Measurements from ENCODE around the gene MYEF2. TPM values are rescaled to one million over a fixed set of nuclear protein-coding genes. Genes with fewer than 3 reads are reported as not detected.

Gene MYEF2
- total and polyA plus RNA-seq, 7 experiments from 2014 or later = 1.4 to 29.1 (median 17.8) TPM

DNA sequence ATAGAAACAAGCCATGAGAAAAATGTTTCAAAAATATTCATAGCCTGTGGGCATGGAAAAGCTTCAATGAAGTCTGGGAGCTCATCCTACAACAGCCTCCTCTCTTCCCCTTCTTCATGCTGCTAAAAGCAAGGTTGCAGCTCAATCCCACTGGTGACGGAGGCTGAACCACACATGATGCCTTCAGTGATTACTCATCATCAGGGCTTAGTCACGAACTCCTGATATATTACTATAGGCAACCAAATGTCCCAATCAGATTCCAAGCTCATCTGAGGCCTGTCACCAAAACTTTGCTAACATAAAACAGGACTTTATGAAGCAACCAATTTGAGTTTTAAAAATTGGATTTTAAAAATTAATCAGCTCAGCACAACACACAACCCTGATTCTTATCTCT, 81.3 kb downstream of the MYEF2 start:
- Histone ChIP-seq H3K4me1 (ENCODE audit: control insufficient read depth in 2 of 2, insufficient read depth in 2 of 2, low read length in 2 of 2) (no peaks in the 10 kb centered on the region), H3K36me3 (ENCODE audit: control insufficient read depth in 2 of 3, insufficient read depth in 3 of 3, low read length in 3 of 3) (no peaks in the 10 kb centered on the region), H3K27ac (ENCODE audit: low read depth, low read length) (no peak overlapping the region), H3K4me3 (ENCODE audit: low read length) (no peak overlapping the region), H3K27me3 (ENCODE audit: control insufficient read depth in 2 of 2, insufficient read depth in 2 of 2, low read length in 2 of 2) (no peaks in the 10 kb centered on the region), H3K9me3 (ENCODE audit: control insufficient read depth in 2 of 3, low read length in 3 of 3) (no peaks in the 10 kb centered on the region)
- CTCF ChIA-PET = no interaction called here
- H3K36me3 Mint-ChIP-seq = no peaks in the 10 kb centered on the region
- H3K27me3 Mint-ChIP-seq = peaks cover 5 to 25% (median 21%) of the 10 kb centered on the region in 5 donors
- no peaks in the 10 kb centered on the region for H3K4me1 Mint-ChIP-seq
- peaks cover 0 to 3% (median 0%) of the 10 kb centered on the region in 11 donors for H3K9me3 Mint-ChIP-seq
- intact Hi-C loops (cut with micrococcal nuclease) = no loop called here
- POLR2A ChIA-PET = no interaction called here
- ATAC-seq (no peak), DNase-seq (no peak)
- H3K27ac Mint-ChIP-seq = no peak overlapping the region
- no peak overlapping the region for H3K4me3 Mint-ChIP-seq

DNA sequence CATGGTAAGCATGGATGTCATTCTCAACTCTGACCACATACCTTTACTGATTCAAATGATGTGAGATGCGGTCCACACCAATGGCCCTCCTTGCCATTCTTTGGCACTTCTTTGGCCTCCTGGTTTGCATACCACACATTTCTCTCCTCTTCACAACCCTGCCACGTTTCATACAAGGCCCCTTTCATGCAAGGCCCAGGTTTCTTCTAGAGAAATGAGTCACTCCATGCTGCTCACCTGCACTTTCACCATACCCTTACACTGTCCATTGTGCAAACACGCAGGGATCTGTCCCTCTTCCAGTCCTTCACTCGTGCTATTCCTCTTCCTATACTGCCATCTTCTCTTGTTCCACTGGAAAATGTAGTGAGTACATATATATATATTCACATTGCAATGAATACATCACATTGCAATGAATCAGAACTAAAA, 81.7 kb downstream of the MYEF2 start:
- intact Hi-C loops (cut with micrococcal nuclease) = no loop called here
- H3K36me3 ChIP-seq (ENCODE audit: control insufficient read depth in 2 of 3, insufficient read depth in 3 of 3, low read length in 3 of 3) = no peaks in the 10 kb centered on the region
- no peaks in the 10 kb centered on the region for H3K4me1 ChIP-seq (ENCODE audit: control insufficient read depth in 2 of 2, insufficient read depth in 2 of 2, low read length in 2 of 2)
- no peak overlapping the region for H3K27ac ChIP-seq (ENCODE audit: low read depth, low read length)
- H3K27me3 ChIP-seq (ENCODE audit: control insufficient read depth in 2 of 2, insufficient read depth in 2 of 2, low read length in 2 of 2) = no peaks in the 10 kb centered on the region
- Mint-ChIP-seq H3K27ac (no peak overlapping the region), H3K36me3 (no peaks in the 10 kb centered on the region), H3K4me1 (no peaks in the 10 kb centered on the region), H3K4me3 (no peak overlapping the region), H3K27me3 (peaks cover 5 to 25% (median 21%) of the 10 kb centered on the region in 5 donors), H3K9me3 (peaks cover 0 to 3% (median 0%) of the 10 kb centered on the region in 11 donors)
- ATAC-seq (no peak), DNase-seq (no peak)
- no peak overlapping the region for H3K4me3 ChIP-seq (ENCODE audit: low read length)
- ChIA-PET POLR2A (no interaction called here), CTCF (no interaction called here)
- no peaks in the 10 kb centered on the region for H3K9me3 ChIP-seq (ENCODE audit: control insufficient read depth in 2 of 3, low read length in 3 of 3)

DNA sequence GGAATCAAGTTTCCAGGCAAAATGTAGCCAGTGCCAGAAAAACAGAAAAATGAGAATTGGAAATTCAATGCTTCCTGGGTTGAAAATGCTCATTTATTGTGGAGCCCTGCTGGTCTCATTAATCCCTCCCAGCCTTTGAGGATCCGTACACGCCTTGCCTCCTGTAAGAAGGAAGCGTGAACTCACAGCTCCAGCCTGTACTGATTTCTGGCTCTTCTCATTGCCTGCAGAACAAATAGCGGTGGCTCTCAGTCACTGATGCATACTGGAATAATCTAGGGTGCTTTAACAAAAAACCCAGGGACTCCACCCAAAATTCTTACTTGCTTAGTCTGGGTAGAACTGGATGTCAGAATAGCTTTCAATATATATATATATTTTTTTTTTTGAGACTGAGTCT, 86.6 kb downstream of the MYEF2 start:
- no peak overlapping the region for H3K4me3 ChIP-seq (ENCODE audit: low read length)
- POLR2A ChIA-PET = no interaction called here
- no peaks in the 10 kb centered on the region for H3K9me3 ChIP-seq (ENCODE audit: control insufficient read depth in 2 of 3, low read length in 3 of 3)
- H3K27ac Mint-ChIP-seq = no peak overlapping the region
- intact Hi-C loops (cut with micrococcal nuclease) = no loop called here
- H3K36me3 Mint-ChIP-seq = no peaks in the 10 kb centered on the region
- H3K4me1 Mint-ChIP-seq = no peaks in the 10 kb centered on the region
- no peak overlapping the region for H3K4me3 Mint-ChIP-seq
- ATAC-seq = no peak
- no peak for DNase-seq
- H3K27me3 Mint-ChIP-seq = peaks cover 0 to 17% (median 9%) of the 10 kb centered on the region in 5 donors
- CTCF ChIA-PET = no interaction called here
- no peaks in the 10 kb centered on the region for H3K27me3 ChIP-seq (ENCODE audit: control insufficient read depth in 2 of 2, insufficient read depth in 2 of 2, low read length in 2 of 2)
- H3K36me3 ChIP-seq (ENCODE audit: control insufficient read depth in 2 of 3, insufficient read depth in 3 of 3, low read length in 3 of 3) = no peaks in the 10 kb centered on the region
- no peak overlapping the region for H3K27ac ChIP-seq (ENCODE audit: low read depth, low read length)
- peaks cover 0 to 4% (median 0%) of the 10 kb centered on the region in 11 donors for H3K9me3 Mint-ChIP-seq
- no peaks in the 10 kb centered on the region for H3K4me1 ChIP-seq (ENCODE audit: control insufficient read depth in 2 of 2, insufficient read depth in 2 of 2, low read length in 2 of 2)

DNA sequence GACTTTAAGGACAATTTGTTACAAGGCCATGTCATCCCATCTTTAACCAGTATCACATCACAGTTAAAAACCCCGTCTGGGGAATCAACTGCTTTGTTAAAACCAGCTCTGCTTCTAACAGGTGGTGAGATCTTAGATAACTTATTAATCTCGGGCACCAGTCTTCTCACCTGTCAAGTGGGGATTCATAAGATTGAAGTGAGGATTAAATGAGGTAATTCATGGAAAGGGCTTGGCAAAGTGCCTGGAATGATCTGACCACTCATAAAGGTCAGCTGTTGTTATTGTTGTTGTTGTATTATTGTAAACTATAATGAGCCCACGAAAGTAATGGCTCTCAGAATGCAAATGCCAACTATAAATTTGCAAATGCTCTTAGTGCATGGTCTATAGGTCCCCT, 87.4 kb downstream of the MYEF2 start:
- Mint-ChIP-seq H3K27me3 (peaks cover 0 to 17% (median 9%) of the 10 kb centered on the region in 5 donors), H3K9me3 (peaks cover 0 to 4% (median 0%) of the 10 kb centered on the region in 11 donors), H3K27ac (no peak overlapping the region), H3K4me3 (no peak overlapping the region), H3K36me3 (no peaks in the 10 kb centered on the region), H3K4me1 (no peaks in the 10 kb centered on the region)
- intact Hi-C loops (cut with micrococcal nuclease) = no loop called here
- H3K9me3 ChIP-seq (ENCODE audit: control insufficient read depth in 2 of 3, low read length in 3 of 3) = no peaks in the 10 kb centered on the region
- ChIA-PET CTCF (no interaction called here), POLR2A (no interaction called here)
- H3K4me1 ChIP-seq (ENCODE audit: control insufficient read depth in 2 of 2, insufficient read depth in 2 of 2, low read length in 2 of 2) = no peaks in the 10 kb centered on the region
- H3K27ac ChIP-seq (ENCODE audit: low read depth, low read length) = no peak overlapping the region
- DNase-seq (no peak), ATAC-seq (no peak)
- H3K4me3 ChIP-seq (ENCODE audit: low read length) = no peak overlapping the region
- no peaks in the 10 kb centered on the region for H3K27me3 ChIP-seq (ENCODE audit: control insufficient read depth in 2 of 2, insufficient read depth in 2 of 2, low read length in 2 of 2)
- no peaks in the 10 kb centered on the region for H3K36me3 ChIP-seq (ENCODE audit: control insufficient read depth in 2 of 3, insufficient read depth in 3 of 3, low read length in 3 of 3)

DNA sequence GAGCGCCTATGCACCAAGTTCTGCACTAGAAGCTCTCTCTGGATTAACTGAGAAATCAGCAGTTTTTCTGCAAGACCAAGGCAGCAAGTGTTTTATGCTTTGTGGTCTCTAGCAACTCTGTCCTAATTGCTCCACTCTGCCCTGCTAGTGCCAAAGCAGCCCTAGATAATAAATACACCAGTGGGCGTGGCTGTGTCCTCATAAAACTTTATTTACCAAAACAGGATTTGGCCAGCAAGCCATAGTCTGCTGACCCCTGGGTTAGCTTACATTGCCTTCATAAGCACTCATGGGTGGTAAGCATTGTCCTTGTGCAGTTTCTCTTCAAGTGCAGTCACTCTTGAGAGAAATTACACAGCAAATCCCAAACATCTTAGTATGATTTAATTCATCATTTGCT, 88.0 kb downstream of the MYEF2 start:
- H3K4me1 ChIP-seq (ENCODE audit: control insufficient read depth in 2 of 2, insufficient read depth in 2 of 2, low read length in 2 of 2) = no peaks in the 10 kb centered on the region
- no peaks in the 10 kb centered on the region for H3K9me3 ChIP-seq (ENCODE audit: control insufficient read depth in 2 of 3, low read length in 3 of 3)
- H3K27ac ChIP-seq (ENCODE audit: low read depth, low read length) = no peak overlapping the region
- H3K27ac Mint-ChIP-seq = no peak overlapping the region
- no peaks in the 10 kb centered on the region for H3K4me1 Mint-ChIP-seq
- ChIA-PET POLR2A (no interaction called here), CTCF (no interaction called here)
- no peaks in the 10 kb centered on the region for H3K27me3 ChIP-seq (ENCODE audit: control insufficient read depth in 2 of 2, insufficient read depth in 2 of 2, low read length in 2 of 2)
- peaks cover 0 to 4% (median 0%) of the 10 kb centered on the region in 11 donors for H3K9me3 Mint-ChIP-seq
- ATAC-seq (no peak), DNase-seq (no peak)
- no peak overlapping the region for H3K4me3 Mint-ChIP-seq
- intact Hi-C loops (cut with micrococcal nuclease) = no loop called here
- H3K27me3 Mint-ChIP-seq = peaks cover 0 to 15% (median 9%) of the 10 kb centered on the region in 5 donors
- no peaks in the 10 kb centered on the region for H3K36me3 Mint-ChIP-seq
- no peak overlapping the region for H3K4me3 ChIP-seq (ENCODE audit: low read length)
- no peaks in the 10 kb centered on the region for H3K36me3 ChIP-seq (ENCODE audit: control insufficient read depth in 2 of 3, insufficient read depth in 3 of 3, low read length in 3 of 3)

DNA sequence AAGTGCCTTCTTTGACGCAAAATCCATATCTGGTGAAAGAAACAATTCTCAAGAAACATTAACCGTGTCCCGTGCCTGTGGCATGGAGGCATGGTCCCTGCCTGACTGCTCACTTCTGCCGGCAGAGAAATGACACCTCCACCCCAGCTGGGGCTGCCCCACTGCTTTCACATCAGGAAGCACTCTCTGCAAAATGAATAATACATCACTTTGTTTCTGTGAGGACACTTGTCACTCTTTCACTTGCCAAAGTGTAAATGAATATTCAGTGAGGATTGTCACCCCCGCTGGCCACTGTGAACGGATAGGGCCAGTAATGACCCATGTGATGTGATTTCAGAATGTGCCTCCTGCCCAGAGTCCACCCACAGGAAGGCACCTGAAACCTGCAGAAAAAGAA, 88.4 kb downstream of the MYEF2 start:
- H3K4me1 Mint-ChIP-seq = no peaks in the 10 kb centered on the region
- H3K9me3 Mint-ChIP-seq = peaks cover 0 to 4% (median 0%) of the 10 kb centered on the region in 11 donors
- intact Hi-C loops (cut with micrococcal nuclease) = no loop called here
- Histone ChIP-seq H3K27me3 (ENCODE audit: control insufficient read depth in 2 of 2, insufficient read depth in 2 of 2, low read length in 2 of 2) (no peaks in the 10 kb centered on the region), H3K36me3 (ENCODE audit: control insufficient read depth in 2 of 3, insufficient read depth in 3 of 3, low read length in 3 of 3) (no peaks in the 10 kb centered on the region), H3K9me3 (ENCODE audit: control insufficient read depth in 2 of 3, low read length in 3 of 3) (no peaks in the 10 kb centered on the region), H3K27ac (ENCODE audit: low read depth, low read length) (no peak overlapping the region), H3K4me1 (ENCODE audit: control insufficient read depth in 2 of 2, insufficient read depth in 2 of 2, low read length in 2 of 2) (no peaks in the 10 kb centered on the region), H3K4me3 (ENCODE audit: low read length) (no peak overlapping the region)
- ATAC-seq = no peak
- CTCF ChIA-PET = no interaction called here
- POLR2A ChIA-PET = no interaction called here
- H3K27ac Mint-ChIP-seq = no peak overlapping the region
- peaks cover 0 to 12% (median 9%) of the 10 kb centered on the region in 5 donors for H3K27me3 Mint-ChIP-seq
- H3K36me3 Mint-ChIP-seq = no peaks in the 10 kb centered on the region
- no peak overlapping the region for H3K4me3 Mint-ChIP-seq
- no peak for DNase-seq

DNA sequence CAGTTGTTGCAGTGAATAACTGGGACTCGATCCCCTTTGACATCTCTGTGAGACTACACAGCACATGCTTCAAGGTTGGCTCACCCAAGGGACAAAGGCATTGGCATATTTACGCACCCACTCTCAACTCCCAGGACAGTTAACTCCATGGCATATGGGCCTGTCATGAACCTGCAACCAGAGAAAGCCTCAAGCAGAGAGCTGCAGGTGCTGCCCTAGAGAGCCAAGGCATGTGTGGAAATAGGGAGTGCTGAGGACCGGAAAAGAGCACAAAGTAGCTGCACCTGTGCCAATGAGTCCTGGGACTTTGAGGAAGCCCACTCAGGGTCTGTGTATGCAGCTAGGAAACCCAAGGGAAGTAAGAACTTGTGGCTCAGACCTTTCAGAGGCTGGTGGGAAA, 90.3 kb downstream of the MYEF2 start:
- ATAC-seq (no peak), DNase-seq (no peak)
- intact Hi-C loops (cut with micrococcal nuclease) = no loop called here
- Mint-ChIP-seq H3K36me3 (no peaks in the 10 kb centered on the region), H3K4me3 (no peak overlapping the region), H3K9me3 (peaks cover 0 to 4% (median 0%) of the 10 kb centered on the region in 11 donors), H3K27ac (no peak overlapping the region), H3K27me3 (peaks cover 0 to 14% (median 9%) of the 10 kb centered on the region in 5 donors), H3K4me1 (no peaks in the 10 kb centered on the region)
- Histone ChIP-seq H3K4me3 (ENCODE audit: low read length) (no peak overlapping the region), H3K27ac (ENCODE audit: low read depth, low read length) (no peak overlapping the region), H3K4me1 (ENCODE audit: control insufficient read depth in 2 of 2, insufficient read depth in 2 of 2, low read length in 2 of 2) (no peaks in the 10 kb centered on the region), H3K27me3 (ENCODE audit: control insufficient read depth in 2 of 2, insufficient read depth in 2 of 2, low read length in 2 of 2) (no peaks in the 10 kb centered on the region), H3K36me3 (ENCODE audit: control insufficient read depth in 2 of 3, insufficient read depth in 3 of 3, low read length in 3 of 3) (no peaks in the 10 kb centered on the region), H3K9me3 (ENCODE audit: control insufficient read depth in 2 of 3, low read length in 3 of 3) (no peaks in the 10 kb centered on the region)
- CTCF ChIA-PET = no interaction called here
- POLR2A ChIA-PET = no interaction called here
